Activated CD4-positive, alpha-beta T cell treated with anti-CD3 and anti-CD28 coated beads for 36 hours (primary cell): ENCODE results near the gene POLR3H. TPM values are rescaled to one million over a fixed set of nuclear protein-coding genes. Genes with fewer than 3 reads are reported as not detected.
A peak's percentile ranks its signal among the peaks of the same experiment; 100 is the strongest.

Experiments used
- ATAC-seq: fragments of 200-7000 bp; cut with Tn5 transposase; one replicate; pipeline ENCODE4 v1.10.0; 2021; ENCODE audit warnings: mild to moderate bottlenecking, moderate library complexity
- CTCF ChIA-PET: fragments of 350-600 bp; sonication (Branson Sonifier 250); formaldehyde crosslinking; loops from one replicate; lab custom pipeline; 2021; ENCODE audit warnings: antibody characterized with exemption; lab: Charles Lee
- POLR2A ChIA-PET: fragments of 350-600 bp; sonication (Branson Sonifier 250); formaldehyde crosslinking; loops from one replicate; lab custom pipeline; 2021; ENCODE audit warnings: antibody characterized with exemption, inconsistent platforms; lab: Charles Lee
- DNase-seq: peaks from one replicate; pipeline ENCODE4 v3.0.0-alpha.2; 2020
- H3K27ac Mint-ChIP-seq: one replicate; pipeline ENCODE4 v1.8.0; 2021; ENCODE audit warnings: mixed read lengths
- H3K27me3 Mint-ChIP-seq: one replicate; pipeline ENCODE4 v1.8.0; 2021; ENCODE audit warnings: mixed read lengths
- H3K36me3 Mint-ChIP-seq: one replicate; pipeline ENCODE4 v1.8.0; 2021; ENCODE audit warnings: low read depth, mixed read lengths
- H3K4me1 Mint-ChIP-seq: one replicate; pipeline ENCODE4 v1.8.0; 2021; ENCODE audit warnings: mixed read lengths
- H3K4me3 Mint-ChIP-seq: one replicate; pipeline ENCODE4 v1.8.0; 2021; ENCODE audit warnings: mild to moderate bottlenecking, moderate library complexity, mixed read lengths
- H3K9me3 Mint-ChIP-seq: one replicate; pipeline ENCODE4 v1.8.0; 2021; ENCODE audit warnings: low read depth, mixed read lengths
- intact Hi-C, 2 experiments: fragments of 100-400 bp; cut with DNase I in 1 of 2; cut with micrococcal nuclease in 1 of 2; formaldehyde crosslinking; loops; one replicate each; pipeline versions ENCODE4 v1.14.2 to v1.15.1; 2022 to 2024; cut with DNase I, micrococcal nuclease
- total RNA-seq, 2 experiments: library from RNA; stranded (reverse); gene quantifications; one replicate each; pipeline ENCODE4 v1.2.3, GENCODE V29; 2021

Gene POLR3H
- total RNA-seq, 2 experiments from 2014 or later, result 18.3 to 24.6 TPM

DNA sequence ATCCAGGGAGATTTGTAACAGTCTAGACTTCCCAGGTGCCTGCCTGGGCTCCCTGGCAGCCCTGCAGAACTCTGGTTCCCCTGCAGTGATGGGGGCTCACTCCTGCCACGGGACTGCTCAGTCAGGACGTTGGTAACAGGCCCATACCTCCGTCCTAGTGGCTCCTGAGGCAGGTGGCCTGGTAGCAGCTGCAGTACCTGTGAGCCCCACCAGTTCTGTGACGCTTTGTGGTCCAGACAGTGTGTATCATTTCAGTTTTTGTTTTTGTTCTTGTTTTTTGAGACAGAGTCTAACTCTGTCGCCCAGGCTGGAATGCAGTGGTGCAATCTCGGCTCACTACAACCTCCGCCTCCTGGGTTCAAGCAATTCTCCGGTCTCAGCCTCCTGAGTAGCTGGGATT, 27.8 kb downstream of the POLR3H start:
- H3K9me3 Mint-ChIP-seq, result no peaks in the 10 kb centered on the region
- H3K4me3 Mint-ChIP-seq, result no peak overlapping the region
- intact Hi-C loops, result loop anchor here in 1 of 2 experiments (2.0 kb wide), 1 partner anchor 114 kb away; no protein-coding TSS in a partner anchor
- H3K4me1 Mint-ChIP-seq, result peaks cover 6% of the 10 kb centered on the region
- H3K36me3 Mint-ChIP-seq, result peaks cover 6% of the 10 kb centered on the region
- no peak for DNase-seq
- POLR2A ChIA-PET, result interaction anchor here (0.6 to 0.8 kb wide), 2 partner anchors 27 to 158 kb away, joined by 3 read pairs; no protein-coding TSS in a partner anchor
- no peaks in the 10 kb centered on the region for H3K27me3 Mint-ChIP-seq
- no peak overlapping the region for H3K27ac Mint-ChIP-seq
- CTCF ChIA-PET, result interaction anchor here (1.0 to 4.9 kb wide), 5 partner anchors 10 to 113 kb away, joined by 4 to 53 read pairs (median 8); no protein-coding TSS in a partner anchor
- ATAC-seq, result no peak

DNA sequence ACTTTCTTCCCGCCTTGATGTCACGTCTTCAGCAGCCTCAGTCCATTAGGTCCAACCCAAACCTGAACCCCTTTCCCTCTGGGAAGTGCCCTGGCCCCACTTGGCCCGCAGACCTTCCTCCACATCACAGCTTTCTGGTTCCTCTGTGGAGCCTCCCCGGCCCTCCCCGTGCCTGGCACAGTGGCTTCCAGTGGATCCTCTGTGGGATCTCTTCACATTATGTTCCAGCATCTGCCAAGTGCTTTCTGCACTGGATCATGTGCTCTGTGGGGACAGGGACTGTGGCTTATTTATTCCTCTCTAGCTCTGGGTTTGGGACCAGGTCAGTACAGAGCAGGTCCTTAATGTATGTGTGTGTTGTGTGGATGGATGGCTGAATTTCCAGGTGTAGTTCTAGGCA, 30.9 kb downstream of the POLR3H start:
- POLR2A ChIA-PET, result interaction anchor here (0.6 kb wide), 1 partner anchor 319 kb away, joined by 4 read pairs; no protein-coding TSS in a partner anchor
- H3K9me3 Mint-ChIP-seq, result no peaks in the 10 kb centered on the region
- no peak for ATAC-seq

DNA sequence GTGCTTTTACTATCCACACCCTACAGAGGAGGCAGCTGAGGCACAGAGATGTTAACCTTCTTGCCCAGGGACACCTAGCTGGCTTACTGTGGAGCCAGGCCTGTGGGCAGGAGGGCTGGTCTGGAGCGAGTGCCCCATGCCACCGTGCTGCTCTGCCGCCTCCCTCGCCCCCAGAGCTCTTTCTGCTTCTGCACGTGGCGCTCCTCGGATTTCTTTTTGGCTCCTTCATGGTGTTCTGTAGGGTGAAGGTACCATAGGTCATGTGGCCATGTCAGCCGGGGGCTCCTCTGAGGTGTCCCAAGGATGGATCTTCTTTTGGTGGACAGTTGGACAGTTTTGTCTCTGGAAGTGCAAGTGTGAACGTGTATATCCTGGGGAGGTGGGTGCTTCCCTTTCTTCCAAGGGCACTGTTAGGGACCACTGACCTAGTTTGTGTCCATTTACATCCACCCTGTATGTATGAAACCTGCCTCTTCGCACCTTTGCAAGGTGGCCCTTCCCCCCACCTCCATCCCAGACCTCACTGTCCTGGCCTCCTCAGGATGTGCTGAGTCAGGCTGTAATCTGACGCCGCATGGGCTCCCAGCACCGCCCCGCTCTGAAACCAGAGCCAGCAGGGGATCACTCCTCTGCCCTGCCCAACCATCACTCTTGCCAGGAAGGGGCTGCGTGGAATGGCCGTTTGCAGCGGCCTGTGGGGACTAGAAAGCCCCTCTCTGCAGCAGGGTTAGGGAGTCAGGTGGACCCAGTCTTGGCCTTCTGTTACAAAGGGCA, 31.7 kb downstream of the POLR3H start:
- no peak for ATAC-seq
- intact Hi-C loops, result no loop called here
- DNase-seq, result no peak
- peaks cover 11% of the 10 kb centered on the region for H3K36me3 Mint-ChIP-seq
- no peak overlapping the region for H3K27ac Mint-ChIP-seq
- peaks cover 6% of the 10 kb centered on the region for H3K4me1 Mint-ChIP-seq
- no peak overlapping the region for H3K4me3 Mint-ChIP-seq
- ChIA-PET POLR2A (no interaction called here), CTCF (no interaction called here)
- H3K9me3 Mint-ChIP-seq, result no peaks in the 10 kb centered on the region
- no peaks in the 10 kb centered on the region for H3K27me3 Mint-ChIP-seq

More for the DNA sequence above, 30.9 kb downstream of the POLR3H start:
- intact Hi-C loops, result no loop called here
- no peak for DNase-seq
- peaks cover 6% of the 10 kb centered on the region for H3K4me1 Mint-ChIP-seq
- H3K4me3 Mint-ChIP-seq, result no peak overlapping the region
- no peaks in the 10 kb centered on the region for H3K27me3 Mint-ChIP-seq
- H3K36me3 Mint-ChIP-seq, result peaks cover 11% of the 10 kb centered on the region
- CTCF ChIA-PET, result interaction anchor here (1.6 kb wide), 1 partner anchor 110 kb away, joined by 7 read pairs; no protein-coding TSS in a partner anchor
- H3K27ac Mint-ChIP-seq, result no peak overlapping the region

DNA sequence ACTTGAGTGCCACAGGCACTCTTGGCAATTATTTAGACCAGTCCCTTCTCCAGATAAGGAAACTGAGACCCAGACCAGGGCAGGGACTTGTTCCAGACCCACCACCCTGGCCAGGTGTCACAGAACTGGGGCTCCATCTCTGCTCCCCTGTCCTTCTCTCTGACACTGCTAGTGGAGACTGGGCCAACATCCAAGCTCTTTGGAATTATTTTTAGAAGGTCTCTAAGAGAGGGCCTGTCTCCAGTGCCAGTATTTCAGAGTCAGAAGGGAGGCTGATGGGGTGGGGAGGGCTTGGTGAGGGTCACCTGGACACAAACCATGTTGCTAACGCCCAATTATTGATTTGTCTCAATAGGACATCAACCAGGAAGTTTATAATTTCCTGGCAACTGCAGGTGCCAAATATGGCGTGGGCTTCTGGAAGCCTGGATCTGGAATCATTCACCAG, 32.7 kb downstream of the POLR3H start:
- no peaks in the 10 kb centered on the region for H3K27me3 Mint-ChIP-seq
- DNase-seq, result no peak
- intact Hi-C loops, result no loop called here
- H3K36me3 Mint-ChIP-seq, result peaks cover 11% of the 10 kb centered on the region
- ChIA-PET POLR2A (no interaction called here), CTCF (no interaction called here)
- H3K27ac Mint-ChIP-seq, result no peak overlapping the region
- H3K4me1 Mint-ChIP-seq, result no peaks in the 10 kb centered on the region
- no peak for ATAC-seq
- H3K9me3 Mint-ChIP-seq, result no peaks in the 10 kb centered on the region
- H3K4me3 Mint-ChIP-seq, result no peak overlapping the region

DNA sequence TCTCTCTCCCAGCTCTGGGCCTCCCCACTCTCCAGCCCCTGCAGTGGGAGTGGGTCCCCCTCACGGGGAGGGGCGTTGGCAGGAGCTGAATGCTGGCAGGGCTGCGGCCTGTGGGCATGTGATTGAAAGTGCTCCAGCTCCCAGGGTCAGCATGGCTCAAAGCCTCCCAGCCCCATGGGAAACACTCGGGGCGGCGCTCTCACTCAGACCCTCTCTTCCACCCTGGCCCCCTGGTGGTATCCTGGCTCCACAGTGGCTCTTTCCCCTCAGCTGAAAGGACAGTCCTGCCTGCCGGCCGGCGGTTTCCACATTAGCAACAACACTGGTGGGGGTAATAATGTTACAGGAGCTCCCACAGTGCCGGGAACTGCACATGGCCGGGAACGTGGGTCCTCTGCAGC, 35.5 kb downstream of the POLR3H start:
- DNase-seq (no peak), ATAC-seq (no peak)
- H3K27me3 Mint-ChIP-seq, result no peaks in the 10 kb centered on the region
- intact Hi-C loops, result no loop called here
- no peaks in the 10 kb centered on the region for H3K4me1 Mint-ChIP-seq
- POLR2A ChIA-PET, result no interaction called here
- H3K27ac Mint-ChIP-seq, result no peak overlapping the region
- CTCF ChIA-PET, result no interaction called here
- no peaks in the 10 kb centered on the region for H3K9me3 Mint-ChIP-seq
- peaks cover 16% of the 10 kb centered on the region for H3K36me3 Mint-ChIP-seq
- no peak overlapping the region for H3K4me3 Mint-ChIP-seq

DNA sequence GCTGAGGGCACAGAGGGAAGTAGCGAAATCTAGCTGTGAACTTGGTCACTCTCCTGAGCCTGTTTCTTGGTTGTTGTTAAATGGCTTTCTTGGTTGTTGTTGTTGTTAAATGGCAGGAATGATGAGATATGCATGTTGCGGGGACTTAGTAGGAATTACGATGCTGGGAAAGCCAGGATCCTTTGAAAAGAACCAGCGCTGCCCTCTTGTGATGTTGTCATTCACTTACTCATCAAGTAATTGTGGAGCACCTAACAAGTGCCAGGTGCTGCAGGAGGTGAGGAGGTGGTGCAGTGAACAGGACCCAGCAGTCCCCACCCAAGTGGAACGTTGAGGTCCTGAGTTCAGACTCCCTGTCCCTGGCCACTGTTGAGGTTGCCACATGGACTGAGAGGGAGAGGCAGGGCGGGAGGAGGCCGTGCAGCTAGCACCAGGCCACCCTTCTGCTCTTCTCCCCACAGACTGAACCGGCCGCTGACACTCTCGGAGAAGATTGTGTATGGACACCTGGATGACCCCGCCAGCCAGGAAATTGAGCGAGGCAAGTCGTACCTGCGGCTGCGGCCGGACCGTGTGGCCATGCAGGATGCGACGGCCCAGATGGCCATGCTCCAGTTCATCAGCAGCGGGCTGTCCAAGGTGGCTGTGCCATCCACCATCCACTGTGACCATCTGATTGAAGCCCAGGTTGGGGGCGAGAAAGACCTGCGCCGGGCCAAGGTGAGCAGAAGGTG, 36.8 kb downstream of the POLR3H start:
- Mint-ChIP-seq H3K27ac (no peak overlapping the region), H3K9me3 (no peaks in the 10 kb centered on the region), H3K27me3 (no peaks in the 10 kb centered on the region), H3K36me3 (peaks cover 16% of the 10 kb centered on the region), H3K4me3 (no peak overlapping the region), H3K4me1 (no peaks in the 10 kb centered on the region)
- intact Hi-C loops, result no loop called here
- POLR2A ChIA-PET, result no interaction called here
- CTCF ChIA-PET, result interaction anchor here (0.6 kb wide), 1 partner anchor 770 kb away, joined by 3 read pairs; no protein-coding TSS in a partner anchor
- DNase-seq (no peak), ATAC-seq (no peak)

DNA sequence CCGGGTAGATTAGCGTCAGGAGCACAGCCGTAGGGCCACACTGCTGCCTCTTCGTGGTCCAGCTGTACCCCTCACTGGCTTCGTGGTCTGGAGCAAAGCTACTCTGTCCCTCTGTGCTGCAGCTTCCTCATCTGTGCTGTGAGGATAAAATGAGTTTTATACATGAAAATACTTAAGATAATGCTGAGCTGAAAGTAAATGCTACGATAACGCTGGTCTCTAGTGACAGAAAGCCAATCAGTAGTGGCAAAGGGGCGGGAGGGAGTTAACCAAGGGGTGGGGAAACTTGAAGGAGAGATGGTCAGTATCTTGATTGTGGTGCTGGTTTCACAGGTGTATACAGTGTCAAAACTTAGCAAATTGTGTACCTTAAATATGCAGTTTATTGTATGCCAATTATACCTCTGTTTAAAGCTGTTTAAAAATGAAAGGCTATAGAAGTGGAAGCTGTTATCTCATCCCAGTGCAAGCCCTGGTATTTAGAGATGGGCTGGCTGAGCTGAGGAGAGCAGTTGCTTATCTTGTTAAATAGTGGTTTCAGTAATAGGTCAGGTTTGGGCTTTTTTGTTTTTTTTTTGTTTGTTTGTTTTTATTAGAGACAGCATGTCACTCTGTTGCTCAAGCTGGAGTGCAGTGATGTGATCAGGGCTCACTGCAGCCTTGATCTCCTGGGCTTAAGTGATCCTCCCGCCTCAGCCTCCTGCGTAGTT, 38.6 kb downstream of the POLR3H start:
- no peaks in the 10 kb centered on the region for H3K4me1 Mint-ChIP-seq
- ChIA-PET CTCF (interaction anchor here (0.9 to 1.6 kb wide), 4 partner anchors 11 to 652 kb away, joined by 4 to 5 read pairs (median 4); no protein-coding TSS in a partner anchor), POLR2A (interaction anchor here (0.5 kb wide), 1 partner anchor 277 kb away, joined by 3 read pairs; no protein-coding TSS in a partner anchor)
- peaks cover 21% of the 10 kb centered on the region for H3K36me3 Mint-ChIP-seq
- no peaks in the 10 kb centered on the region for H3K9me3 Mint-ChIP-seq
- intact Hi-C loops, result no loop called here
- no peak for DNase-seq
- H3K27ac Mint-ChIP-seq, result no peak overlapping the region
- ATAC-seq, result no peak
- H3K27me3 Mint-ChIP-seq, result no peaks in the 10 kb centered on the region
- no peak overlapping the region for H3K4me3 Mint-ChIP-seq

DNA sequence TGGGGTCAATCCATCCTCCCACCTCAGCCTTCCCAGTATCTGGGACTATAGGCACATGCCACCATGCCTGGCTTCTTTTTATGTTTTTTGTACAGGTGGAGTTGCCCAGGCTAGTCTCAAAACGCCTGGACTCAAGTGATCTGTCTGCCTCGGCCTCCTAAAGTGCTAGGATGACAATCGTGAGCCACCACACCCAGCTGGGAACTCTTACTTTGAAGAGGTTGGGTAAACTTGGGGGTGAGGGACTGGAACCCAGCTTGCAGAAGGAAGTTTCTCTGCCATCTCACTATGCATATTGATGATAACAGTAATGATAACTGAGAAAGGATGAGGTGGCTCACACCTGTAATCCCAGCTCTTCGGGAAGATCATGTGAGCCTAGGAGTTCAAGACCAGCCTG, 39.5 kb downstream of the POLR3H start:
- Mint-ChIP-seq H3K27ac (no peak overlapping the region), H3K4me1 (no peaks in the 10 kb centered on the region), H3K27me3 (no peaks in the 10 kb centered on the region), H3K9me3 (no peaks in the 10 kb centered on the region), H3K36me3 (peaks cover 26% of the 10 kb centered on the region), H3K4me3 (no peak overlapping the region)
- ATAC-seq (no peak), DNase-seq (no peak)
- CTCF ChIA-PET, result interaction anchor here (0.9 to 1.6 kb wide), 5 partner anchors 12 to 651 kb away, joined by 3 to 5 read pairs (median 4); no protein-coding TSS in a partner anchor
- intact Hi-C loops, result no loop called here
- POLR2A ChIA-PET, result no interaction called here

DNA sequence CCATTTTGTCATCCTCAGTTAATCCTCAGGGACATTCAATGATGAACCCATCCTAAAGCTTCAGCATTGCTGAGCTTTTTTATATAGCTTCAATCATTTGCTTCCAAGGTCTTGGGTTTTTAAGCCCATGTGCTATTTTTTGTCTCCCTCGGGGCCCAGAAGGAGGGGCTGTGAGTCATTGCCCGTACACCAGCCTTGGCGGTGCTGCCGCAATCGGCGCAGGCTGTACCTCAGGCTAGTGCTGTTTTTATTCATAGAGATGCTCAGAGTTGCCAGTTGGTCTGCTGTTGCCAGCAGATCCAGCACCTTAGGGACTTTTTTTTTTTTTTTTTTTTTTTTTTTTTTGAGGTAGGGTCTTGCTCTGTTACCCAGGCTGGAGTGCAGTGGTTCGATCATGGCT, 39.9 kb downstream of the POLR3H start:
- H3K9me3 Mint-ChIP-seq, result no peaks in the 10 kb centered on the region
- H3K36me3 Mint-ChIP-seq, result peaks cover 28% of the 10 kb centered on the region
- no peaks in the 10 kb centered on the region for H3K27me3 Mint-ChIP-seq
- ATAC-seq (no peak), DNase-seq (no peak)
- intact Hi-C loops, result no loop called here
- CTCF ChIA-PET, result interaction anchor here (0.9 to 1.3 kb wide), 2 partner anchors 13 to 102 kb away, joined by 3 to 4 read pairs; no protein-coding TSS in a partner anchor
- H3K4me3 Mint-ChIP-seq, result no peak overlapping the region
- no peak overlapping the region for H3K27ac Mint-ChIP-seq
- POLR2A ChIA-PET, result no interaction called here
- H3K4me1 Mint-ChIP-seq, result no peaks in the 10 kb centered on the region

DNA sequence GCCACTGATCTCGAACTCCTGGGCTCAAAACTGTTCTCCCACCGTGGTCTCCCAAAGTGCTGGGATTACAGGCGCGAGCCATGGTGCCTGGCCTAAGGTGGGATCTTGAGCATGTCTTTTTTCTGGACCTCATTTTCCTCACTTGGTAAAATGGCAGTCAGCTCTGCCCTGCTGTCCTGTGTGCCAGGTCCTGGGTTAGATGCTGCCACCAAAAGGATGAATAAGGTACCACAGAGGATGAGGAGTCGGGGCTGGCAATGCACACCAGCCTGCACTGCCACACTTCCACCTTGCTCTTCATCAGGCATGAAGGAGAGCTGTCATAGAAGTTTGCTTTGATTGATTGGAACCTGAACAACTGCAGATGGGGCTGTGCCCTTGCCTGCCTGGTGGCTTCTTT, 43.1 kb downstream of the POLR3H start:
- ATAC-seq, result peak; percentile 84
- Mint-ChIP-seq H3K27ac (no peak overlapping the region), H3K4me1 (no peaks in the 10 kb centered on the region), H3K9me3 (no peaks in the 10 kb centered on the region), H3K36me3 (peaks cover 25% of the 10 kb centered on the region), H3K27me3 (no peaks in the 10 kb centered on the region), H3K4me3 (no peak overlapping the region)
- ChIA-PET POLR2A (interaction anchor here (0.5 kb wide), 1 partner anchor 170 kb away, joined by 3 read pairs; no protein-coding TSS in a partner anchor), CTCF (interaction anchor here (0.6 to 3.3 kb wide), 6 partner anchors 24 to 518 kb away, joined by 3 to 32 read pairs (median 4); no protein-coding TSS in a partner anchor)
- DNase-seq, result peak; percentile 45
- intact Hi-C loops, result loop anchor here in 1 of 2 experiments (1.0 kb wide), 1 partner anchor 98 kb away; no protein-coding TSS in a partner anchor
